HCT116 (cell line): ENCODE measurements around the gene NEURL2. TPM values are rescaled to one million over a fixed set of nuclear protein-coding genes. Genes with fewer than 3 reads are reported as not detected.
"Not testable (repeated sequence)": the region's sequence is repeated elsewhere in the genome, so short reads cannot be mapped to it uniquely, and the experiment has no call there.

Source experiments
- ATAC-seq: fragments of 200-7000 bp; cut with Tn5 transposase; 2 replicates; pipeline ENCODE4 v1.9.1; 2020; ENCODE audit warnings: mild to moderate bottlenecking, moderate library complexity
- BruUV-seq: library from RNA; stranded (reverse); fragments of 400-500 nt; replicated peaks from 2 replicates; lab custom pipeline; 2021; lab: Mats Ljungman, UMichigan
- CTCF ChIA-PET: fragments of 300-600 bp; sonication (Branson Sonifier 250); formaldehyde crosslinking; loops from one replicate; lab custom pipeline; 2021; ENCODE audit warnings: antibody characterized with exemption; lab: Charles Lee
- POLR2A ChIA-PET: fragments of 300-600, 350-600 bp; sonication (Branson Sonifier 250); formaldehyde crosslinking; loops from one replicate; lab custom pipeline; 2021; ENCODE audit warnings: antibody characterized with exemption; lab: Charles Lee
- RAD21 ChIA-PET, 2 experiments: fragments of 300-600 bp; sonication (Branson Sonifier 250); formaldehyde crosslinking; loops; one replicate each; lab custom pipeline; 2023; ENCODE audit warnings: low total read pairs in 2 of 2; ENCODE audit not compliant: uncharacterized antibody in 2 of 2, unreplicated experiment in 2 of 2, low non-redundant PET in 1 of 2; lab: Charles Lee
- DNase-seq: peaks from one replicate; pipeline ENCODE4 v3.0.0-alpha.2; 2010; ENCODE audit warnings: low read depth, low spot score
- H2AFZ ChIP-seq: fragments of 200-600 bp; shearing (Covaris generic), sonication (generic); 2 replicates; pipeline ENCODE4 v1.6.1; 2017; ENCODE audit warnings: low read depth, mixed run types, mixed read lengths, antibody characterized with exemption, low read length; ENCODE audit not compliant: poor library complexity, severe bottlenecking
- H3K27ac ChIP-seq: 2 replicates; pipeline ENCODE4 v1.5.1; 2012; ENCODE audit warnings: low read depth, low read length
- H3K27me3 ChIP-seq: fragments of 200-600 bp; sonication (generic); 2 replicates; pipeline ENCODE4 v1.6.1; 2016; ENCODE audit warnings: mixed run types, low read length, mixed read lengths; ENCODE audit not compliant: insufficient read depth
- H3K36me3 ChIP-seq, 2 experiments: fragments of 200-500 bp in 1 of 2; fragments of 200-600 bp in 1 of 2; sonication (Bioruptor generic) in 1 of 2; sonication (generic) in 1 of 2; 2 replicates each; pipeline versions ENCODE4 v1.5.1 to v1.6.1; 2014 to 2016; ENCODE audit warnings: low read length in 2 of 2, inconsistent platforms in 1 of 2, mixed read lengths in 1 of 2, mixed run types in 1 of 2; ENCODE audit not compliant: insufficient read depth in 2 of 2, control insufficient read depth in 1 of 2
- H3K4me1 ChIP-seq, 2 experiments: fragments of 200-600 bp in 1 of 2; sonication (generic) in 1 of 2; 2 replicates each; pipeline versions ENCODE4 v1.5.1 to v1.6.1; 2012 to 2017; ENCODE audit warnings: low read length in 2 of 2, inconsistent platforms in 1 of 2, mild to moderate bottlenecking in 1 of 2, mixed read lengths in 1 of 2, mixed run types in 1 of 2, moderate library complexity in 1 of 2; ENCODE audit not compliant: insufficient read depth in 2 of 2, control insufficient read depth in 1 of 2
- H3K4me2 ChIP-seq: fragments of 200-600 bp; sonication (generic); 2 replicates; pipeline ENCODE4 v1.6.1; 2017; ENCODE audit warnings: mixed run types, low read length, mixed read lengths
- H3K4me3 ChIP-seq, 2 experiments: fragments of 200-600 bp in 1 of 2; sonication (generic) in 1 of 2; replicated peaks in 1 of 2; 2 replicates each; pipeline ENCODE4 v1.5.1; 2011 to 2016; ENCODE audit warnings: low read length in 2 of 2, control low read depth in 1 of 2, low read depth in 1 of 2, mild to moderate bottlenecking in 1 of 2, mixed read lengths in 1 of 2, mixed run types in 1 of 2
- H3K79me2 ChIP-seq: fragments of 200-600 bp; sonication (generic); 2 replicates; pipeline ENCODE4 v1.6.1; 2017; ENCODE audit warnings: mild to moderate bottlenecking, mixed run types, low read length, moderate library complexity, mixed read lengths; ENCODE audit not compliant: insufficient read depth
- H3K9ac ChIP-seq: fragments of 200-600 bp; sonication (generic); 2 replicates; pipeline ENCODE4 v1.6.1; 2016; ENCODE audit warnings: low read length, mixed read lengths
- H3K9me2 ChIP-seq: fragments of 200-600 bp; sonication (generic), shearing (Covaris generic); 2 replicates; pipeline ENCODE4 v1.6.1; 2017; ENCODE audit warnings: mixed run types, mild to moderate bottlenecking, moderate library complexity; ENCODE audit not compliant: insufficient read depth
- H3K9me3 ChIP-seq, 2 experiments: fragments of 200-500 bp in 1 of 2; fragments of 200-600 bp in 1 of 2; sonication (Bioruptor generic) in 1 of 2; sonication (generic) in 1 of 2; 2 replicates each; pipeline ENCODE4 v1.6.1; 2014 to 2017; ENCODE audit warnings: low read length in 2 of 2, mixed read lengths in 2 of 2, inconsistent platforms in 1 of 2, low read depth in 1 of 2, mild to moderate bottlenecking in 1 of 2, mixed run types in 1 of 2, moderate library complexity in 1 of 2; ENCODE audit not compliant: control insufficient read depth in 1 of 2, insufficient read depth in 1 of 2
- H4K20me1 ChIP-seq: fragments of 200-600 bp; sonication (generic), shearing (Covaris generic); 2 replicates; pipeline ENCODE4 v1.6.1; 2017; ENCODE audit warnings: mixed run types, mild to moderate bottlenecking, moderate library complexity; ENCODE audit not compliant: insufficient read depth
- ATF3 ChIP-seq: IDR thresholded peaks from 2 replicates; pipeline ENCODE4 v1.6.1; 2012
- CBX3 ChIP-seq: IDR thresholded peaks from 2 replicates; pipeline ENCODE4 v1.6.1; 2012; ENCODE audit warnings: low read depth
- CEBPB ChIP-seq: IDR thresholded peaks from 2 replicates; pipeline ENCODE4 v1.6.1; 2012; ENCODE audit warnings: low read depth
- CTCF ChIP-seq, 3 experiments: fragments of 200-600 bp in 1 of 3; sonication (generic) in 1 of 3; IDR thresholded peaks in 2 of 3; conservative IDR thresholded peaks in 1 of 3; 2 replicates each; pipeline ENCODE4 v1.5.1; 2012 to 2017; ENCODE audit warnings: low read depth in 2 of 3, low read length in 2 of 3, antibody characterized with exemption in 1 of 3, borderline replicate concordance in 1 of 3, control low read depth in 1 of 3, mild to moderate bottlenecking in 1 of 3, mixed read lengths in 1 of 3, mixed run types in 1 of 3, moderate library complexity in 1 of 3; ENCODE audit not compliant: insufficient read depth in 1 of 3
- EGR1 ChIP-seq: IDR thresholded peaks from 2 replicates; pipeline ENCODE4 v1.6.1; 2012; ENCODE audit warnings: low read depth
- ELF1 ChIP-seq: IDR thresholded peaks from 2 replicates; pipeline ENCODE4 v1.6.1; 2012; ENCODE audit warnings: low read depth, borderline replicate concordance
- EZH2 ChIP-seq: fragments of 200-600 bp; sonication (generic); IDR thresholded peaks from 2 replicates; pipeline ENCODE4 v1.6.1; 2017; ENCODE audit warnings: antibody characterized with exemption, mixed run types
- EZH2phosphoT487 ChIP-seq: fragments of 200-600 bp; IDR thresholded peaks from 2 replicates; pipeline ENCODE4 v1.6.1; 2018; ENCODE audit warnings: antibody characterized with exemption, borderline replicate concordance
- FOSL1 ChIP-seq: IDR thresholded peaks from 2 replicates; pipeline ENCODE4 v1.6.1; 2012; ENCODE audit warnings: low read depth
- JUND ChIP-seq: IDR thresholded peaks from 2 replicates; pipeline ENCODE4 v1.6.1; 2012
- POLR2A ChIP-seq: IDR thresholded peaks from 2 replicates; pipeline ENCODE4 v1.7.0; 2011; ENCODE audit warnings: borderline replicate concordance; ENCODE audit not compliant: insufficient read depth, insufficient read length; ENCODE audit errors: extremely low read depth
- POLR2AphosphoS5 ChIP-seq: IDR thresholded peaks from 2 replicates; pipeline ENCODE4 v1.6.1; 2011; ENCODE audit warnings: mild to moderate bottlenecking, low read depth, low read length, moderate library complexity
- RAD21 ChIP-seq: IDR thresholded peaks from 2 replicates; pipeline ENCODE4 v1.6.1; 2012; ENCODE audit warnings: low read depth, mild to moderate bottlenecking
- REST ChIP-seq: IDR thresholded peaks from 2 replicates; pipeline ENCODE4 v1.6.1; 2012; ENCODE audit warnings: low read depth
- SP1 ChIP-seq: IDR thresholded peaks from 2 replicates; pipeline ENCODE4 v1.6.1; 2012; ENCODE audit warnings: low read depth
- SRF ChIP-seq: IDR thresholded peaks from 2 replicates; pipeline ENCODE4 v1.6.1; 2012; ENCODE audit warnings: low read depth
- TCF7L2 ChIP-seq: IDR thresholded peaks from 2 replicates; pipeline ENCODE4 v1.7.0; 2011; ENCODE audit warnings: borderline replicate concordance, inconsistent platforms; ENCODE audit not compliant: insufficient read depth, insufficient read length; ENCODE audit errors: extremely low read depth
- YY1 ChIP-seq: IDR thresholded peaks from 2 replicates; pipeline ENCODE4 v1.6.1; 2011; ENCODE audit warnings: low read length, low read depth, moderate library complexity, mild to moderate bottlenecking; ENCODE audit not compliant: insufficient replicate concordance; ENCODE audit errors: extremely low read depth
- ZFX ChIP-seq: fragments of 450-650 bp; IDR thresholded peaks from 2 replicates; pipeline ENCODE4 v1.6.1; 2017
- ZNF274 ChIP-seq: fragments of 200-500 bp; sonication (Bioruptor generic); IDR thresholded peaks from 2 replicates; pipeline ENCODE4 v1.6.1; 2014; ENCODE audit warnings: mild to moderate bottlenecking, low read depth, low read length, inconsistent platforms
- intact Hi-C: fragments of 100-400 bp; cut with micrococcal nuclease; formaldehyde crosslinking; loops from 2 replicates; pipeline ENCODE4 v1.10.0; 2022
- total RNA-seq: library from RNA; stranded (reverse); gene quantifications from one replicate; pipeline ENCODE4 v1.2.1, GENCODE V29; 2021; ENCODE audit not compliant: unreplicated experiment

NEURL2 gene
- total RNA-seq, 1 experiment from 2014 or later: 0.96 TPM

- POLR2A ChIA-PET: interaction anchor here (0.7 kb wide), 1 partner anchor 76 kb away, joined by 3 read pairs; no protein-coding TSS in a partner anchor
- Histone ChIP-seq H3K36me3 (no peaks in the 10 kb centered on the region), H3K4me2 (no peak overlapping the region), H3K27me3 (no peaks in the 10 kb centered on the region), H3K4me1 (no peaks in the 10 kb centered on the region), H3K9me3 (no peaks in the 10 kb centered on the region)
- RAD21 ChIA-PET: no interaction called here
- ATAC-seq: no peak
- no peak for TF ChIP-seq EZH2
- no peak for TF ChIP-seq REST
- TF ChIP-seq JUND: no peak
- no peak for TF ChIP-seq POLR2A
- no peak for TF ChIP-seq ATF3
- TF ChIP-seq EZH2phosphoT487: no peak
- TF ChIP-seq CTCF (IDR thresholded peaks at IDR 0.05 in 2 of 3, conservative IDR thresholded peaks at IDR 0.05 in 1 of 3; ENCODE audit: borderline replicate concordance in 1 of 3, insufficient read depth in 1 of 3, low read depth in 2 of 3, low read length in 2 of 3): no peak
- TF ChIP-seq FOSL1: no peak
- TF ChIP-seq SP1: no peak
- TF ChIP-seq ZNF274: no peak
- no peak for TF ChIP-seq POLR2AphosphoS5
- TF ChIP-seq TCF7L2: no peak
- no peak for TF ChIP-seq ELF1
- no peak for TF ChIP-seq CBX3
- no peak for TF ChIP-seq SRF
- TF ChIP-seq ZFX: no peak
- TF ChIP-seq YY1: no peak
- no peak for TF ChIP-seq RAD21
- no peak for TF ChIP-seq CEBPB
- TF ChIP-seq EGR1: no peak
- TF ChIP-seq, all 23 proteins: peak for 0
- Histone ChIP-seq H3K9me2 (no peaks in the 10 kb centered on the region), H3K27ac (no peak overlapping the region), H2AFZ (no peak overlapping the region), H4K20me1 (no peaks in the 10 kb centered on the region), H3K4me3 (no peak overlapping the region), H3K9ac (no peak overlapping the region), H3K79me2 (no peaks in the 10 kb centered on the region)
- intact Hi-C loops: no loop called here
- CTCF ChIA-PET: no interaction called here
- DNase-seq: no peak
- no TSS peak for BruUV-seq
These were observed 16.4 kb downstream of the NEURL2 start for GRCh38 chr20:45874576-45874975.

GRCh38 chr20:45874104-45874481 lies 16.9 kb downstream of the NEURL2 start:
- H3K9ac ChIP-seq, BruUV-seq, H3K4me3 ChIP-seq, RAD21 ChIA-PET, H3K9me2 ChIP-seq, H3K79me2 ChIP-seq, H2AFZ ChIP-seq, H3K9me3 ChIP-seq, H3K36me3 ChIP-seq, H3K27me3 ChIP-seq, ATAC-seq, DNase-seq, H3K4me2 ChIP-seq, POLR2A ChIA-PET, H4K20me1 ChIP-seq, intact Hi-C loops, H3K27ac ChIP-seq, CTCF ChIA-PET, H3K4me1 ChIP-seq: not testable (repeated sequence)
